ENCODE data around the gene PTPRM.

PTPRM gene

DNA sequence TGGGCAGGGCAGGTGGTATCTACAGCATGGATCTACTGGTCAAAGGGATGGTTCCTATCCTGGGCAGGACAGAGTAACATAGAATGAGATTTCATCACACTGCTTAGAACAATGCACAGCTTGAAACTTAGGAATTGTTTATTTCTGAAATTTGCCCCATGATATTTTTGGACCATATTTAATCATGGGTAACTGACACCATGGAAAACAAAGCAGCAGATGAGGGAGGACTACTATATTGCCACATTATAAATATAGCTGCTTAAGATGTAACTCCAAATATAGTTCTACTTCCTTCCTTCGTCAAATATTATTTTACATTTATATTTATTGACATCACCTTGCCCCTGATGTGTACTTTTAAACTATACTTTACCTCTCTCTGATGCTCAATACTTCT, 254.7 kb downstream of the PTPRM start:
- DNase-seq: no peak

GRCh38 chr18:7822435-7823331, 255.6 kb downstream of the PTPRM start:
- DNase-seq: no peak

GRCh38 chr18:7824970-7825369, 257.9 kb downstream of the PTPRM start:
- no peak for DNase-seq

GRCh38 chr18:7830468-7830867, 263.4 kb downstream of the PTPRM start:
- DNase-seq: no peak

DNA sequence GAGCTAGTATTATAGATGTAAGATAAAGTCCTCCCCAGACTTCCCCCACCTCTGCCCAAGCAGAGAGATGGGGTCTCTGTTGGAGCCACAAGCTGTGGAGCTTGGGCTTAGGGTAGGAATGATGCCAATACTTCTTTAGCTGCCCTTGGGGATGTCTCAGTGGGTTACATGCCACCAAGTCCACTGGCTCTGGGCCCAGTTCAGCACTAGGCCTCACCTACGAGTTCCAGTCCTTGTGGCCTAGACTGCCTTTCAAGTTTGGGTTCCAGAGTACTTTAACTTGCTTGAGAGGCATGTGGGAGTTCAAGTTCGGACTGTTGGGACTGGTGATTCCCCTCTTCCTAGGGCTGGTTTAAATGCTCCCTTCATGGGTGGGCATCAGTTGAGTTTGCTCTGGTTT, 272.4 kb downstream of the PTPRM start:
- DNase-seq: no peak

DNA sequence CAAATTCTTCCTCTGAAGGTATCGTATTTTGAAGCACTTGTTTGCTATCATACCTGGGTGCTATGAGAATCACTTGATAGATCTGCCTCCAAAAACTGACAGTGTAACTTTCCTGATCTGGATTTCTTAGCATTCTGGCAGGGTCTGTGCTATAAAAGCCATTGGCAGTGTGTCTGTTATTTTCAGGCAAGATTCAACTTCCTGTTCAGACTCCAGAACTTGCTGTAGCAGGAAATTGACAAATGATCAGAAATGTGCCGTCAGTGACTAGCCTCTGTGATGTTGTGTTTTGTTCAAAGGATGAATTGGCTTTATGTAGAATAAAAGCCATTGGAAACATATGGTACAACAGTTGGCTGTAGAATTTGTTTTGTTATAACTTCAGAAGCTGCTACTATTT, 273.3 kb downstream of the PTPRM start:
- no peak for DNase-seq

DNA sequence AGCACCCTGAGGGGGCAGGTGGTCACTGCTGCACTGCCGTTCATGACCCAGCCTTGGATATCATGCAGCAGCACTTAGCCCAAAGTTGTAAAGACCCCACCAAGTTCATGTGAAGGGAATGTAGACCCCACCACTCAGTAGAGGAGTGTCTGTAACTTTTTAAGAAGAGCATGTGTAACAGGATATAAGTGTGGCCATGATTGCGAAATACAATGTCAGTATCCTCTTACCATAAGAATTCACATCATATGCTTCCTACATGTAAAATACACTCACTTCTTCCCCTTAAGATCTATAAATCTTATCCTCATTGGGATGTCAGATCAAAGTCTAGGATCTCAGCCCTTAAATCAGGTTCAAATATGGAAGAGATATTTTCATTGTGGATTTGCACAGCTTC, 276.9 kb downstream of the PTPRM start:
- no peak for DNase-seq

GRCh38 chr18:7844418-7844817, 277.3 kb downstream of the PTPRM start:
- DNase-seq: no peak

GRCh38 chr18:7846335-7846734, 279.2 kb downstream of the PTPRM start:
- no peak for DNase-seq

DNA sequence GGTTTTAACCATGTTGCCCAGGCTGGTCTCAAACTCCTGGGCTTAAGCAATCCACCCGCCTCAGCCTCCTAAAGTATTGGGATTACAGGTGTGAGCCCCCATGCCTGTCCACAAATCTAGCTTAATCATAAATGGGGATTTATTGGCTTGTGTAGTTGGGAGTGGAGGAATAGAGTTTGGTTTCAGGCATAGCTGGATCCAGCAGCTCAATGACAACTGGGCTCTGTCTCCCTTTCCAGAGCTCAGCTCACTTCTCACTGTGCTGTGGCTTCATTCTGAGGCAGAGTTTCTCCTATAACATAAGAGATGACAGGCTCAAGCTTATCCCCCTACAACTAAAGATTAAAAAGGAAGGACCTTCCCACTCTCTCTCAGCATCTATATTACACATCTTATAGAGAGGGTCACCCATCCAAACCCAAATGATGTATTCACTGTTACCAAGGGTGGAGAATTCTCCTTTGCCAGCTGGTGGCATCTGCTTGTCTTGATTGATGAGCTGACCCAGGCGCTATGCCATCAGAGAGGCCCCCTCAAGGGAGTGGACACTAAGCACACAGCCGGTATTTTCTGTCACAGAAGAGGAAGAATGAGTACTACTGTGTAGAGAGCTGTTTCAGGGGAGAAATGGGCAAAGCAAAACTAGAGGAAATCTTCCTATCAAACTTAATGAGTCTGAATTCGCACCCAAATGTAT, 280.4 kb downstream of the PTPRM start:
- DNase-seq: no peak

GRCh38 chr18:7848054-7848412, 280.9 kb downstream of the PTPRM start:
- no peak for DNase-seq

GRCh38 chr18:7850446-7850845, 283.3 kb downstream of the PTPRM start:
- DNase-seq: no peak

GRCh38 chr18:7855028-7855427, 287.9 kb downstream of the PTPRM start:
- DNase-seq: no peak

DNA sequence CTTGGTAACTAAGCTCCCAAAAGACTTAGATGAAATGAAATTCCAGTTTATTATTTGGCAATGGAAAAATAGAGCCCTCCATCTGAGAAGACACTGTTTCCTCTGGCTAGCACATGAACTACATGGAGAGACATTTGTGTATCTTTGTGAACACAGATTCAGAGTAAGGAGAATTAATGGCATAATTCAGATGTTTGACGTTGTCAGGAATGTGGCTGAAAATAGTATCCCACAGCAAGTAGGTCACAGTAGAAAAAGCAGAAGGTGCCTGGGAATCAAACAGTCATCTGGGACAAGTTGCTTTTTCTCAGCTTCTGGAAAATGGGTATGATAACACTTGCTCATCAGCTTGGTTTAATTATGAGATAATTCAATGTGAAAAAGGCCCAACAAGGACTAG, 288.6 kb downstream of the PTPRM start:
- DNase-seq: no peak

DNA sequence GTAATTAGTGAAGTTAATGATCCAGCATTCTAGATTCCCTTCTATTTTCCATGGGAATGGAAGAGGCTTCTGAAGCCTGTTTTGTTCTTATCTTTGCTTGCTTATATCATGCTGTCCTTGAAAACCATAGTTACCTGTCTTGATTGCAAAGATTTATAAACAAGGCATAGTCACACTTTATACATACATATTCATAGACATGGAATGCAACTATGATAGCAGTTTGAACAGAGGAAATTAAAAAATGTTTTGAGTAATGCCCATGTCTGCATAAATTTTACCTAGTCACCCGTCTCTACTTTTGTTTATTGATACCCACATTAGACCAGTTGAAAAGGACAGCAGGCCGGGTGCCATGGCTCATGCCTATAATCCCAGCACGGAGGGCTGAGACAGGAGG, 289.0 kb downstream of the PTPRM start:
- no peak for DNase-seq

GRCh38 chr18:7856733-7857132, 289.6 kb downstream of the PTPRM start:
- DNase-seq: no peak

GRCh38 chr18:7857562-7857961, 290.4 kb downstream of the PTPRM start:
- no peak for DNase-seq

- DNase-seq: no peak
Observed at GRCh38 chr18:7859122-7859521, 292.0 kb downstream of the PTPRM start.

GRCh38 chr18:7870266-7870665, 303.1 kb downstream of the PTPRM start:
- DNase-seq: no peak

- DNase-seq: no peak
Observed at GRCh38 chr18:7870855-7871254, 303.7 kb downstream of the PTPRM start.

GRCh38 chr18:7871560-7872456, 304.7 kb downstream of the PTPRM start:
- DNase-seq: no peak

DNA sequence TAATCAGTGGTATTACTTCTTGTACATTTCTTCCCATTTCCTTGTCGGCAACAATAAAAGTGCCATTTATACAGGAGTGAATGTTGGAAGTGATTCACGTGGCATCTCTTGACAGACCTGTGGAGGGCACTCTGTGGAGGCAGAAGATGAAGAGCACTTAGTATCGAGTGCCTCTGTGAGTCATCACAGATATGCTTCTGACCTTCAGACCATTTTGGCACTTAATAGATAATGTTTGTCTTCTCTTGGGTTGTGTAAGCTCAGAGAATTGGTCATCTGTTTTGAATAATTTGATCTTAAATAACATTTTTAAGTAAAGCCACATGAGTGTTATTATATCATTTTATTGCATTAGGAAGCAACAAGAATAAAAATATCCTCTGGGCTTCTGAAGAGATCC, 305.5 kb downstream of the PTPRM start:
- no peak for DNase-seq

DNA sequence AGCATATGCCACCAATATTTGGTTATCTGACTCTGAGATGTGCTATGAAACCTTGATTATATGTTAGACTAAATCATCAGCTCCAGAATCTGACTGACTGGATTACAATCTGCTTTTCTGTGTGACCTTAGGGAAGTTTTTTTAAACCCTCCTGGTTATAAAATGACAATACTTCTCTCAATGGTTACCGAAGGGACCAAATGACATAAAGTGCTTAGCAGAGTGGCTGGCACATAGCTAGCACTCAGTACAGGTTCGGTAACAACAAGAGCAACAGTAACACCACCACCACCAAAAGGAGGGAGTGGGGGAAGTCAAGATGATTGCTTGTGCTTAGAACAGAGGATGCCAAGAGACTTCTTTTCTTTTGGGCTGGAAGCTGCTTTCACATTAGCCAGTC, 306.2 kb downstream of the PTPRM start:
- DNase-seq: no peak

All from SIG-M5 (cell line).